Neural cell (in vitro differentiated cells): Measurements from ENCODE around the gene DCDC1. TPM values are rescaled to one million over a fixed set of nuclear protein-coding genes. Genes with fewer than 3 reads are reported as not detected.

Experiments
- H2AFZ ChIP-seq: fragments of 200-600, 300-800 bp; sonication (generic), shearing (Covaris generic); 2 replicates; pipeline ENCODE4 v1.6.0; 2014; ENCODE audit warnings: low read depth, mild to moderate bottlenecking, antibody characterized with exemption, low read length, moderate library complexity
- H3F3A ChIP-seq: fragments of 200-600 bp; shearing (Covaris generic); 2 replicates; pipeline ENCODE4 v1.6.1; 2016; ENCODE audit warnings: mild to moderate bottlenecking, moderate library complexity, mixed read lengths, antibody characterized with exemption, low read length; ENCODE audit not compliant: insufficient read depth, poor library complexity, severe bottlenecking
- H3K27ac ChIP-seq: fragments of 200-600, 300-800 bp; sonication (generic), shearing (Covaris generic); 2 replicates; pipeline ENCODE4 v1.5.1; 2014; ENCODE audit warnings: mild to moderate bottlenecking, low read length, moderate library complexity
- H3K27me3 ChIP-seq: fragments of 300-800, 200-600 bp; sonication (generic), shearing (Covaris generic); 2 replicates; pipeline ENCODE4 v1.6.0; 2014; ENCODE audit warnings: mild to moderate bottlenecking, low read depth, low read length, moderate library complexity; ENCODE audit not compliant: insufficient read depth
- H3K36me3 ChIP-seq: fragments of 300-800, 200-600 bp; sonication (generic), shearing (Covaris generic); 2 replicates; pipeline ENCODE4 v1.5.1; 2014; ENCODE audit warnings: mild to moderate bottlenecking, antibody characterized with exemption, low read length, moderate library complexity; ENCODE audit not compliant: insufficient read depth
- H3K4me2 ChIP-seq: fragments of 300-800, 200-600 bp; sonication (generic), shearing (Covaris generic); 2 replicates; pipeline ENCODE4 v1.6.0; 2014; ENCODE audit warnings: mild to moderate bottlenecking, low read length
- H3K4me3 ChIP-seq: fragments of 300-800, 200-600 bp; sonication (generic), shearing (Covaris generic); 2 replicates; pipeline ENCODE4 v1.5.1; 2014; ENCODE audit warnings: mild to moderate bottlenecking, low read length, moderate library complexity
- H3K79me2 ChIP-seq: fragments of 200-600 bp; shearing (Covaris generic); replicated peaks from 2 replicates; pipeline ENCODE4 v1.6.0; 2014; ENCODE audit warnings: mild to moderate bottlenecking, low read length, moderate library complexity; ENCODE audit not compliant: insufficient read depth
- H3K9ac ChIP-seq: fragments of 300-800, 200-600 bp; sonication (generic), shearing (Covaris generic); 2 replicates; pipeline ENCODE4 v1.6.1; 2016; ENCODE audit warnings: mild to moderate bottlenecking, low read length, mixed read lengths
- H3K9me2 ChIP-seq: fragments of 200-600 bp; shearing (Covaris generic); 2 replicates; pipeline ENCODE4 v1.6.1; 2016; ENCODE audit warnings: mild to moderate bottlenecking, low read length, mixed read lengths; ENCODE audit not compliant: insufficient read depth
- H3K9me3 ChIP-seq: fragments of 200-600, 300-800 bp; sonication (generic), shearing (Covaris generic); 2 replicates; pipeline ENCODE4 v1.6.1; 2016; ENCODE audit warnings: mild to moderate bottlenecking, mixed run types, low read length, moderate library complexity, mixed read lengths
- H4K20me1 ChIP-seq: fragments of 200-600 bp; shearing (Covaris generic); 2 replicates; pipeline ENCODE4 v1.6.1; 2016; ENCODE audit warnings: mild to moderate bottlenecking, mixed run types; ENCODE audit not compliant: insufficient read depth
- EP300 ChIP-seq: fragments of 450-650 bp; conservative IDR thresholded peaks from 2 replicates; pipeline ENCODE4 v1.6.1; 2014; ENCODE audit warnings: antibody characterized with exemption, mild to moderate bottlenecking, moderate library complexity; ENCODE audit not compliant: poor library complexity, severe bottlenecking
- EZH2 ChIP-seq: fragments of 200-600, 300-800 bp; shearing (Covaris generic), sonication (generic); IDR thresholded peaks from 2 replicates; pipeline ENCODE4 v1.6.1; 2014; ENCODE audit warnings: antibody characterized with exemption, low read length, borderline replicate concordance, mild to moderate bottlenecking; ENCODE audit not compliant: insufficient read depth, poor library complexity, severe bottlenecking
- MXI1 ChIP-seq: fragments of 450-650 bp; conservative IDR thresholded peaks from 2 replicates; pipeline ENCODE4 v1.6.1; 2014; ENCODE audit warnings: antibody characterized with exemption, mild to moderate bottlenecking; ENCODE audit not compliant: poor library complexity, severe bottlenecking
- POLR2AphosphoS5 ChIP-seq: IDR thresholded peaks from 2 replicates; pipeline ENCODE4 v1.6.1; 2012
- RAD21 ChIP-seq: fragments of 450-650 bp; conservative IDR thresholded peaks from 2 replicates; pipeline ENCODE4 v1.6.1; 2014; ENCODE audit warnings: antibody characterized with exemption, mild to moderate bottlenecking, moderate library complexity
- SMC3 ChIP-seq: fragments of 450-650 bp; conservative IDR thresholded peaks from 2 replicates; pipeline ENCODE4 v1.6.1; 2014; ENCODE audit warnings: antibody characterized with exemption, mild to moderate bottlenecking, moderate library complexity; ENCODE audit not compliant: poor library complexity
- TAF1 ChIP-seq: IDR thresholded peaks from 2 replicates; pipeline ENCODE4 v1.6.1; 2012; ENCODE audit warnings: low read depth
- polyA minus RNA-seq: library from RNA; depleted of rRNA, polyadenylated mRNA; stranded (reverse); fragments of >200 nt; gene quantifications from 2 replicates; pipeline ENCODE4 v1.2.3, GENCODE V29; 2014
- polyA plus RNA-seq: library from polyadenylated mRNA; depleted of rRNA; stranded (reverse); fragments of >200 nt; gene quantifications from 2 replicates; pipeline ENCODE4 v1.2.3, GENCODE V29; 2014
- TF ChIP-seq, protein P1 (sequence below): fragments of 450-650 bp; IDR thresholded peaks from 2 replicates; pipeline ENCODE4 v1.5.1; 2014; ENCODE audit warnings: antibody characterized with exemption, mild to moderate bottlenecking, moderate library complexity; ENCODE audit not compliant: poor library complexity, severe bottlenecking
- TF ChIP-seq, protein P2 (sequence below): IDR thresholded peaks from 2 replicates; pipeline ENCODE4 v1.6.1; 2012; ENCODE audit warnings: borderline replicate concordance

Gene DCDC1, protein sequence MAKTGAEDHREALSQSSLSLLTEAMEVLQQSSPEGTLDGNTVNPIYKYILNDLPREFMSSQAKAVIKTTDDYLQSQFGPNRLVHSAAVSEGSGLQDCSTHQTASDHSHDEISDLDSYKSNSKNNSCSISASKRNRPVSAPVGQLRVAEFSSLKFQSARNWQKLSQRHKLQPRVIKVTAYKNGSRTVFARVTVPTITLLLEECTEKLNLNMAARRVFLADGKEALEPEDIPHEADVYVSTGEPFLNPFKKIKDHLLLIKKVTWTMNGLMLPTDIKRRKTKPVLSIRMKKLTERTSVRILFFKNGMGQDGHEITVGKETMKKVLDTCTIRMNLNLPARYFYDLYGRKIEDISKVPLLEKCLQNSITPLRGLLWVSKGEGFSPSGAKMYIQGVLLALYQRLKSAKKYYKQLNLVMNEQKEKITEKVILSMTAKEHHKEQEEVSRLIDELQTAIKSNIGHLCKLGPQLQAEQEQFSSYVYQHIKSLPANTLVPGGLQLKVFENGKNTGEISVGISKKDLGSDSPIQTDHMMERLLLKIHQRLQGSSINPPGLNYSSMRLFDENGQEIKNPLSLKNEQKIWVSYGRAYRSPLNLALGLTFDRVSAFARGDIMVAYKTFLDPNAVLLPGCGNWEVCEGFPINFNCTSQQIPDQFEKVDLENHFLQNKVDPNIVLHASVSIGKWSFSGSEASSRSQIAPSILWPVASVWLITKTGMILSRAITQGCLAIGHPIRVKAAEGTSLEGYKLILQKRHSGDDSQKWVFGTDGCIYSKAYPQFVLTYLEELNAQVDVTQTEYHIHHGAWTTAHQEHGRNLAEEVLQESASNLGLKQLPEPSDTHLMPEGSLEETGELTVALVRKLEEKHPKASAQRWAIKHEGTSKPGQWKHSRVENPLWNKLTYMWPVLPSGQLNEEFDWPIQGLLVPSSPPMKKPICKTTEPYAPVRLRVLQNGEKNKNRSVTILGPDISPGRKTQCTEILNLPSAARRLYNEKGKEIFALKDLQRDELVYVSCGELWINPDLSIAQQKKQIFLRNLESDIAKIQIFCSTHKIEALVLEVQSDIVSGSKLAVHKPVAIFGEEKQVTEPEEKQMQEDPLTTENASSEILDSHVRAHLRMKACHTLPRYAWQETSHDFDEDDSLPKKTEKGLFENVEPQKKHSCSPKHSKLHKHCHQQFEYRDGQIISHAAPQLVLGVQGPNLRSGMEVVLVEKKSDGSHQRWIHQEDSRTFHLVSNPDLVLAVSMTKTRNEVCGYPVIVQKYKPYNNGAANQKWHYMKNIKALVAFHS (N-terminal part only)
- polyA plus RNA-seq (3.5 and 5.0 TPM in 2 replicates), polyA minus RNA-seq (19.7 and 21.5 TPM in 2 replicates)

DNA sequence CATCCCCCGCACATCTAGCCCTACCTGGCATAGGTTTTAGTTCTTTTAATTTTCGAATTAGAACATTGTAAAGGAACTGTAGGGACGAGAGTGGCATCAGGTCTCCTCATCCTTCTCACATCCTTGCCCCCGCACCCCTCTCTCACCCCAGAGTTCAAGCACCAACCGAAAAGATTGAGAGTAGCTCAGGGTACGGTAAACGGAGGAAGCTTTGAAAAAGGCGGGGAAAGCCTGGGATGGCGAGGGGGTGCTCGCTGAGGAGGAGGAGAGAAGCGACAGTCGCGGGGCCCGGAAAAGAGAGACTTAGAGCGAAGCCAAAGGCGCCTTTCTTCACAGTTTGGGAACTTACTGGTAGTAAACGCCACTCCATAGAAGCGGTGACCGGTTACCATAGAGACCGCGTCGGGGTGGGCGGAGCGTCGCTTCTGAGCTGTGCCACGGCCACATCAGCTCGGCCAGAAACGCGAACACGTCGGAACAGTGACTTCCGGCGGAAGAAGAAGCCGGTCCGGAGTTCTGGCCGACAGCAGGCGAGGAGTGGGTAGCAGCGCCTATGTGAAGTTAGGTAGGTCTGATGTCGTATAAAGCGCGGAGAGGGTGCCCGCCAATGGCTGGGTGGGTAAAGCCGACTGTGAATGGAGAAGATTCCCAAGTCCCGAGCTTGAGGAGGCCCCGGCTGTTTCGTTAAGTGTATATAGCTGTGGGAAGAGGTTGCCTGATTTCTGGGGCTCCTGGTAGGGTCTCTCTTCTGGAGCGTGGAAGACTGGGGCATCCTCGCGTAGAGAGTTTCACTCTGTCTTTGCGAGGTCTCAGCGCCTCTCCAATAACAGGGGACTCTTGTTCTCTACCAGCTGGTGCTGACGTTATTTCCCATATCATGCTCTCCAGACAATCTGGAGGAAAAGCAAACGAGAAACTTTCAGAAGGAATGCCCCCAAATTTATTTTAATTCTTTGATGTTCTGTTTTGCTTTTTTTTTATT is at the start of gene DCDC1, which contains the start of gene DNAJC24:
Gene DCDC1, minus strand, starts transcription at position 392 of the 982 bp plus-strand sequence. CDS start 41,459 bp downstream, outside the sequence.
Gene DNAJC24, plus strand, starts transcription at position 513 of the 982 bp plus-strand sequence. CDS start 889 bp downstream, outside the sequence.
- peak; percentile 64 for TF ChIP-seq RAD21
- TF ChIP-seq EP300, result peak; percentile 62
- TF ChIP-seq TAF1, result peak; percentile 68
- TF ChIP-seq, protein P1, sequence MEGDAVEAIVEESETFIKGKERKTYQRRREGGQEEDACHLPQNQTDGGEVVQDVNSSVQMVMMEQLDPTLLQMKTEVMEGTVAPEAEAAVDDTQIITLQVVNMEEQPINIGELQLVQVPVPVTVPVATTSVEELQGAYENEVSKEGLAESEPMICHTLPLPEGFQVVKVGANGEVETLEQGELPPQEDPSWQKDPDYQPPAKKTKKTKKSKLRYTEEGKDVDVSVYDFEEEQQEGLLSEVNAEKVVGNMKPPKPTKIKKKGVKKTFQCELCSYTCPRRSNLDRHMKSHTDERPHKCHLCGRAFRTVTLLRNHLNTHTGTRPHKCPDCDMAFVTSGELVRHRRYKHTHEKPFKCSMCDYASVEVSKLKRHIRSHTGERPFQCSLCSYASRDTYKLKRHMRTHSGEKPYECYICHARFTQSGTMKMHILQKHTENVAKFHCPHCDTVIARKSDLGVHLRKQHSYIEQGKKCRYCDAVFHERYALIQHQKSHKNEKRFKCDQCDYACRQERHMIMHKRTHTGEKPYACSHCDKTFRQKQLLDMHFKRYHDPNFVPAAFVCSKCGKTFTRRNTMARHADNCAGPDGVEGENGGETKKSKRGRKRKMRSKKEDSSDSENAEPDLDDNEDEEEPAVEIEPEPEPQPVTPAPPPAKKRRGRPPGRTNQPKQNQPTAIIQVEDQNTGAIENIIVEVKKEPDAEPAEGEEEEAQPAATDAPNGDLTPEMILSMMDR, result peak; percentile 33
- TF ChIP-seq POLR2AphosphoS5, result peak; percentile 77
- peak; percentile 71 for TF ChIP-seq SMC3
- TF ChIP-seq, protein P2, sequence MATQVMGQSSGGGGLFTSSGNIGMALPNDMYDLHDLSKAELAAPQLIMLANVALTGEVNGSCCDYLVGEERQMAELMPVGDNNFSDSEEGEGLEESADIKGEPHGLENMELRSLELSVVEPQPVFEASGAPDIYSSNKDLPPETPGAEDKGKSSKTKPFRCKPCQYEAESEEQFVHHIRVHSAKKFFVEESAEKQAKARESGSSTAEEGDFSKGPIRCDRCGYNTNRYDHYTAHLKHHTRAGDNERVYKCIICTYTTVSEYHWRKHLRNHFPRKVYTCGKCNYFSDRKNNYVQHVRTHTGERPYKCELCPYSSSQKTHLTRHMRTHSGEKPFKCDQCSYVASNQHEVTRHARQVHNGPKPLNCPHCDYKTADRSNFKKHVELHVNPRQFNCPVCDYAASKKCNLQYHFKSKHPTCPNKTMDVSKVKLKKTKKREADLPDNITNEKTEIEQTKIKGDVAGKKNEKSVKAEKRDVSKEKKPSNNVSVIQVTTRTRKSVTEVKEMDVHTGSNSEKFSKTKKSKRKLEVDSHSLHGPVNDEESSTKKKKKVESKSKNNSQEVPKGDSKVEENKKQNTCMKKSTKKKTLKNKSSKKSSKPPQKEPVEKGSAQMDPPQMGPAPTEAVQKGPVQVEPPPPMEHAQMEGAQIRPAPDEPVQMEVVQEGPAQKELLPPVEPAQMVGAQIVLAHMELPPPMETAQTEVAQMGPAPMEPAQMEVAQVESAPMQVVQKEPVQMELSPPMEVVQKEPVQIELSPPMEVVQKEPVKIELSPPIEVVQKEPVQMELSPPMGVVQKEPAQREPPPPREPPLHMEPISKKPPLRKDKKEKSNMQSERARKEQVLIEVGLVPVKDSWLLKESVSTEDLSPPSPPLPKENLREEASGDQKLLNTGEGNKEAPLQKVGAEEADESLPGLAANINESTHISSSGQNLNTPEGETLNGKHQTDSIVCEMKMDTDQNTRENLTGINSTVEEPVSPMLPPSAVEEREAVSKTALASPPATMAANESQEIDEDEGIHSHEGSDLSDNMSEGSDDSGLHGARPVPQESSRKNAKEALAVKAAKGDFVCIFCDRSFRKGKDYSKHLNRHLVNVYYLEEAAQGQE, result peak; percentile 35
- TF ChIP-seq MXI1, result peak; percentile 89
- TF ChIP-seq EZH2, result no peak
- Histone ChIP-seq H2AFZ (peak within 1 kb of the TSS; percentile 65), H3K79me2 (peaks cover 14% of the 10 kb centered on the region)

More for the DNA sequence above, at the start of gene DCDC1, which contains the start of gene DNAJC24:
- Histone ChIP-seq H3K4me3 (peak within 1 kb of the TSS; percentile 67), H3K27me3 (no peaks in the 10 kb centered on the region), H3F3A (no peaks in the 10 kb centered on the region), H3K36me3 (no peaks in the 10 kb centered on the region), H4K20me1 (no peaks in the 10 kb centered on the region), H3K4me2 (peak within 1 kb of the TSS; percentile 83), H3K9me2 (no peaks in the 10 kb centered on the region), H3K9me3 (no peaks in the 10 kb centered on the region), H3K27ac (peak within 1 kb of the TSS; percentile 64), H3K9ac (peak within 1 kb of the TSS; percentile 59)
